GM21381 (cell line): Measurements from ENCODE around the gene P2RY13.

Experiments
- ATAC-seq: cut with Tn5 transposase; IDR thresholded peaks from one replicate; pipeline ENCODE4 v1.9.1; 2021; ENCODE audit warnings: mild to moderate bottlenecking, moderate library complexity; ENCODE audit not compliant: unreplicated experiment

The P2RY13 gene

GRCh38 chr3:151329363-151329762, at the start of gene P2RY13:
Gene P2RY13 (minus strand): TSS chr3:151329549. CDS start chr3:151329528, 21 bp downstream.
- ATAC-seq: no peak

- no peak for ATAC-seq
These were observed 48.5 kb upstream of the P2RY13 start for GRCh38 chr3:151377768-151378385.

GRCh38 chr3:151372063-151372820, 42.9 kb upstream of the P2RY13 start:
- no peak for ATAC-seq

GRCh38 chr3:151371526-151371925, 42.2 kb upstream of the P2RY13 start:
- no peak for ATAC-seq

GRCh38 chr3:151367448-151367847, 38.1 kb upstream of the P2RY13 start:
- ATAC-seq: no peak

- no peak for ATAC-seq
These were observed 37.6 kb upstream of the P2RY13 start for GRCh38 chr3:151366993-151367392.

- no peak for ATAC-seq
These were observed 33.4 kb upstream of the P2RY13 start for GRCh38 chr3:151362751-151363174.

- ATAC-seq: no peak
These were observed 28.1 kb upstream of the P2RY13 start for GRCh38 chr3:151357463-151357850.

- no peak for ATAC-seq
These were observed 27.6 kb upstream of the P2RY13 start for GRCh38 chr3:151356794-151357462.

- ATAC-seq: peak; percentile 23
These were observed 22.3 kb upstream of the P2RY13 start for GRCh38 chr3:151351648-151352047.

GRCh38 chr3:151351219-151351618, 21.9 kb upstream of the P2RY13 start:
- peak; percentile 69 for ATAC-seq

GRCh38 chr3:151350656-151351055, 21.3 kb upstream of the P2RY13 start:
- ATAC-seq: no peak

GRCh38 chr3:151347432-151347831, 18.1 kb upstream of the P2RY13 start:
- ATAC-seq: no peak

- no peak for ATAC-seq
These were observed 16.9 kb upstream of the P2RY13 start for GRCh38 chr3:151346292-151346691.

GRCh38 chr3:151345859-151346258, 16.5 kb upstream of the P2RY13 start:
- ATAC-seq: no peak

- ATAC-seq: no peak
These were observed 2.3 kb upstream of the P2RY13 start for GRCh38 chr3:151331696-151332095.

- no peak for ATAC-seq
These were observed 1.6 kb upstream of the P2RY13 start for GRCh38 chr3:151330899-151331298.

GRCh38 chr3:151330379-151330778, 1.0 kb upstream of the P2RY13 start:
- ATAC-seq: no peak

GRCh38 chr3:151328298-151328995, 902 bp downstream of the P2RY13 start:
- no peak for ATAC-seq

GRCh38 chr3:151327571-151328198, 1.7 kb downstream of the P2RY13 start:
- ATAC-seq: no peak

GRCh38 chr3:151322511-151322910, 6.8 kb downstream of the P2RY13 start:
- ATAC-seq: no peak
